Measurements from ENCODE around the gene ZNF574. TPM values are rescaled to one million over a fixed set of nuclear protein-coding genes. Genes with fewer than 3 reads are reported as not detected.

ZNF574 gene
- total RNA-seq, 2 donors from 2014 or later = 8.3 to 9.1 TPM

DNA sequence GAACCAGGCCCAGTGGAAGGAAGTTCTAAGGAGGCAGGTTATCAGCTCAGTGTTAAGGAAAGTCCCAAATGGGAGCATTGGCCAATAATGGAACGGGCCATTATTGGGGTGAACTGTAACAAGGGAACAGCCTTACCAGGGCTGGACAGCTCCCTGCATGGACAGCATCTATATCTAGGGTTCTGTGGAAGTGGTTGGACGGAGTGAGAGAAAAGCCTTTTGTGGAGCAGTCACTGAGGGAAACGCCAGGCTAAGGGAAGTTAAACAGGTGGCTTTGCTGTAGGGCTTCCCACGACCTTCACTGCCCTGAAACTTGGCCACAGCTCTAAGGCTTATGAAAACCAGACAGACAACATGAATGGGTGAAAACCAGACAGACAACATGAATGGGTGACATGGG, 39.3 kb downstream of the ZNF574 start:
- ATAC-seq (no peak), DNase-seq (no peak)
- intact Hi-C loops (cut with DNase I) = no loop called here

DNA sequence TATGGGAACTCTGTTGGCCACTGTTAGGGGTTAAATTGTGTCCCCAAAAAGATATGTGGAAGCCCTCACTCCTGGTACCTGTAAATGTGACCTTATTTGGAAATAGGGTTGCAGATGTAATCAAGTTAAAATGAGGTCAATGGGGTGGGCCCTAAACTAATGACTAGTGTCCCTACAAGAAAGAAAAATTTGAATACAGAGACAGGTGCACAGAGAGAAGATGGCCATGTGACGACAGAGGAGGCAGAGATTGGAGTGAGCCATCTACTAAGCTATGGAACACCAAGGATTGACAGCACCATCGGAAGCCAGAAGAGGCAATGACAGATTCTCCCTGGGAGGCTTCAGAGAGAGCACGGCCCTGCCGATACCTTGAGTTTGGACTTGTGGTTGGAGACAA, 39.7 kb downstream of the ZNF574 start:
- DNase-seq = no peak
- intact Hi-C loops (cut with DNase I) = no loop called here
- ATAC-seq = no peak

DNA sequence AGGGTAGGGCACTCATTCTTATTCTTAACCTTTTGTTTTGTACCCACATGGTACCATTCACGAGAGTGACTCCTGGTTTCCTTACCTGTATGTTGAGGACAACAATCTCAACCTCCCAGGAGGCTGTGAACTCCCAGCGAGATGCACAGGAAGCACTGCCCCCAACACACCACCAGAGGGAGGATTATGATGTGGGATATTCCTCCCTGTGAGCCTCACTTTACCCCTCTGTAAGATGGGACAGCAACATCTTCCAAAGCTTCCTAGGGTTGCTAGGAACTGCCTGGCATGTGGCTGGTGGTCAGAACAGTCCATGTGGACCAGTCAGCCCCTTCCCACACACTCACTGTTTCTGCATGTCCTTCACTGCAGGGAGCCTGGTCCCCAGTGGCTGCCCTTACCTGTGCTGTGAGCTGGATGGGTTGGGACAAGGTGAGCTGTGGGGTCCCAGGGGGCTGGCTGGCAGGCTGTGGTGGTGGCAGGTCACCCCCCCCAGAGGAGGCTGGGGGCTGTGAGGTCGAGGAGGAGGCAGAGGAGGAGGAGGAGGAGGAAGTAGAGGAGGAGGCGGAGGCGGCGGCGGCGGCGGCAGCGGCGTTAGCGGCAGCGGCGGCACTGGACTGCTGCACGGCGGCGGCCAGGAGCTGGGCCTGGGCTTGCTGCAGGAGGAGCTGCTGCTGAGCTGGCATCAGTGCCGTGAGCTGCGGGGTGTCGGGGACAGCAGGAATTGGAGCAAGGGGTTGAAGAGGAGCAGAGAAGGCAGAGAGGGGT, 40.5 kb downstream of the ZNF574 start:
- ATAC-seq = no peak
- DNase-seq = no peak
- intact Hi-C loops (cut with DNase I) = no loop called here

DNA sequence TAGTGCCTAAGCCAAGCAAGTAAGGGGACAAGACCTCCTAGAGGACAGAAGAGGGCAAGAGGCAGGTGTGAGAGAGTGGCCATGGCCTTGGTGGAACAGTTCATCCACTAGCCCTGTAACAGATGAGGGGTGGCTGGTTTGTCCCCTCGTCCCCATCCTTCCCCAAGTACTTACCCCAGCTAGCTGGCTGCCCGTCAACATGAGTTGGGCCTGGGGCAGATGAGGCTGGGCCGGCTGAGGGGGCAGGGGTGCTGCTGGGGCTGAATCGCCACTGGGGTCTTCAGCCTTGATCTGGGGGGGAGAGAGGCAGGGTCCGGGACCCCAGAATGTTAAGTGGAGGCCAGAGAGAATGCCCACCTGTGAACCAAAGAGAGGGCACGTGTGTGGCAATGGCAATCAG, 41.1 kb downstream of the ZNF574 start:
- DNase-seq (no peak), ATAC-seq (no peak)
- intact Hi-C loops (cut with DNase I) = no loop called here

DNA sequence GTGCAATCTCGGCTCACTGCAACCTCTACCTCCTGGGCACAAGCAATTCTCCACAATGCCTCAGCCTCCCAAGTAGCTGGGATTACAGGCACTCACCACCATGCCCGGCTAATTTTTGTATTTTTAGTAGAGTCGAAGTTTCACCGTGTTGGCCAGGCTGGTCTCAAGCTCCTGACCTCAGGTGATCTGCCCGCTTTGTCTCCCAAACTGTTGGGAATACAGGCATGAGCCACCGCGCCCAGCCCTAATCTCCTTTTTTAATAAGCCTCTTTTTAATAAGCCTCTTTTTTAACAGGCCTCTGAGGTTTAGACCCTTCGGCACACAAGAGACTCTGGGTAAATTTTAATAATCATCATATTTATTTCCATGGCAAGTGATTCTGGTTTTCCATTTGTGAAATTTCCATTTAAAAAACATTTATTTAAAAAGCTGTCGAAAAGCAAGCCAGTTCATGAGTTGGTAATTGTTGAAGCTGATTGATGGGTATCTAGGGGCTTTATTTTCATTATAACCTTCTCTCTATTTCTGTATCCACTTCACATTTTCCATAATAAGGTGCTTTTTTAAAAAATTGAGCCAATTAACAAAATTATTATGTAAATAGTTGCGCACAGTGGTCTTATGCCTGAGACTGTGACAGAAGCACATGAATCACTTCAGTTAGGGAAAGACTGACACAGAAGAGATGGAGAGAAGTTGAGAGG, 44.5 kb downstream of the ZNF574 start:
- intact Hi-C loops (cut with DNase I) = no loop called here
- ATAC-seq = no peak
- DNase-seq = no peak

DNA sequence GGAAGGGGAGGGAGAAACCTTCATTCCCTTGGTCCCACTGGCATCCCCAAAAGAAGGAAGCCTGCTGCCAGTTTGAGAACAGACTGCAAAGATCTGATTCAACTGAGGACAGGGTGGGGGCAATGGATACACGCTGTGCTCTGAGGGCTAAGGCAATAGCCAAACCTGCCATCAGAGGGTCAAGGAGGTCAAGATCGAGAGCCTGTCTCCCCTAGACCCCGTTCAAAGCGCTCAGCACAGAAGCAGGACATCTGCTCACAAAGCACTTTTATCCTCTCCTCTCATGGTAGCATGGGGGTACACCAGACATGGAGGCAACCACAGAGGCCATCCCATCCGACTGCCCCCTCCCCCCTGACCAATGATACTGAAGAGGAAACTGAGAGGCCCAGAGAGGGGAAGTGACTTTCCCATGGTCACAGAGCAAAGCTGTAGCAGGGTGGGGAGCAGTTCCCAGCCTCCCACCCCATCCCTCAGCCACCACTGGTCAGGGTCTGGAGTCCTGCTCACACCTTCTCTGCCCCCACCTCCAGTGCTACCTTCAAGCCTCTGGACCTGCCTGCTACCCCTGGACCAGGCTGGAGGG, 45.2 kb downstream of the ZNF574 start:
- intact Hi-C loops (cut with DNase I) = no loop called here
- ATAC-seq = peak; percentile 10 to 30
- DNase-seq = no peak

DNA sequence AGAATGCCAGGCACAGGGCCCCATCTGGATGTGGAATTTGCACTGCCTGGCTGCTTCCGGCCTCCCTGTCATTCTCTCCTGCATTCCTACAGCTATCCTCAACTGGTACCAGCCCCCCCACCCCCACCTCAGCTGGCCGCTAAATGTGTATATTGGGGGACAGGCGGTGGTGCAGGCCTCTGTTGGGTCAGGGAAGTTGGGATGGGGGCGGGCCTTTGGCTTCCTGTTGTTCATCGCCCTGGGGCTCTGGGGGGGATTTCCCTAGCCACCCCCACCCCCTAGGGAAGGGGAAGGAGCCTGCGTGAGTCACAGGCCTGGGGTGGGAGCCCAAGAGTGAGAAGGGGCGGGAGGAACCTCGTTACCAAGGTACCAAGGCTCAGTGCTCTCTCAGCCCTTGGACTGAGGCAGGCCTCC, 45.7 kb downstream of the ZNF574 start:
- intact Hi-C loops (cut with DNase I) = no loop called here
- peak; percentile 59 to 79 for ATAC-seq

DNA sequence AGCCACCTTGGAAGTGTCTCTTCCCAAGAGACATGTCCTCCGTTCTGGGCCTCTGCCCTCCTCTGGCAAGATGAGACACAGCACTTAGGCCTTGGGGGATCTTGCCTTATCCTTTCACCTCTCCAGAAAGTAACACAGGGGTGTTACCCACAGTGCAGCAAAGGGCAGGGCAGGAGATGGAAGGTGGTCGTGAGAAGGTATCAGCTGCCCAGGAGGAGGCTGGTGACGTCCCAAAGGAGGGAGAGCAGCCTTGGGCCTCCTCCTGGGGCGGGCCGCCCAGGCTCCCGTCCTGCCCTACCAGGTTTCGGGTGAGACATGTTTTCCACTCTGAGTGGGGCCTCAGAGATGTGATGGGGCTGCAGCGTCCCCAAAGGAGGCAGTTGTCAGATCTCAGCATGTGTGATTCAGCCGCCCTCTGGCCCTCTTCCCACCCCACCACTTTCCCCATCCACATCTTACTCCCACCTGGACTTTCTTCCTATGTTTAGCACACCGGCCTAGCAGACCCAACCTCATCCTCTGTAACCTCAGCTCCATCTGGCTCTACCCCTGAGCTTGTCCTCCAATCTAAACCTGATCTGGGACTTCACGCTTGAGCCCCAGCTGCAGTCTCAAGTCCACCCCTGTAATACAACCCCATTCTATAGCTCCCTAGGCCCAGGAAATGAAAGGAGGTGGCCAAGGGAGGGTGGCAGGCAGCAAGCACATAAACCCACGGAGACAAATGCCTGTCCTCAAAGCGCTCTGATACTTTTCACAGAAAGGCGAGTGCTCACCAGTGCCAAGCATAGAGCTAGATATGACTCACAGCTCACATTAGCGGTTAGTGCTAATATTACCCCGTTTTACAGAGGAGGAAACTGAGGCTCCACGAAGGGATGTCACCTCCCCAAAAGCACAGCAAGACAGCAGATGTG, 47.0 kb downstream of the ZNF574 start:
- intact Hi-C loops (cut with DNase I) = no loop called here
- DNase-seq (no peak), ATAC-seq (no peak)

More for the DNA sequence above, 45.7 kb downstream of the ZNF574 start:
- peak; percentile 58 for DNase-seq

DNA sequence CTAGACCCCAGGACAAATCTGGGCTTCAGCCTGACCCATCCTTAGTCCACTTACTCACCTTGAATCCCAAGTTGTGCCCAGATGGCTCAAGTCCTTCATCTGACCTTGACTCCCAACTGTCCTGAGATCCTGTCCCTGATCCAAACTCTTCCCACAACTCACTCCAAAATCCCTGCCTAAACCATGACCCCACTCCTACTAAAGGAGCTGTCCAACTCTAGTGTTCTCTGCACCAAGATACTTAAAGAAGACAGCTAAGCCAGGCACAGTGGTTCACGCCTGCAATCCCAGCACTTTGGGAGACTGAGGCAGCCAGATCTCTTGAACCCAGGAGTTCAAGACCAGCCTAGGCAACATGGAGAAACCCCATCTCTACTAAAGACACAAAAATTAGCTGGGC, 47.8 kb downstream of the ZNF574 start:
- intact Hi-C loops (cut with DNase I) = no loop called here
- no peak for ATAC-seq

DNA sequence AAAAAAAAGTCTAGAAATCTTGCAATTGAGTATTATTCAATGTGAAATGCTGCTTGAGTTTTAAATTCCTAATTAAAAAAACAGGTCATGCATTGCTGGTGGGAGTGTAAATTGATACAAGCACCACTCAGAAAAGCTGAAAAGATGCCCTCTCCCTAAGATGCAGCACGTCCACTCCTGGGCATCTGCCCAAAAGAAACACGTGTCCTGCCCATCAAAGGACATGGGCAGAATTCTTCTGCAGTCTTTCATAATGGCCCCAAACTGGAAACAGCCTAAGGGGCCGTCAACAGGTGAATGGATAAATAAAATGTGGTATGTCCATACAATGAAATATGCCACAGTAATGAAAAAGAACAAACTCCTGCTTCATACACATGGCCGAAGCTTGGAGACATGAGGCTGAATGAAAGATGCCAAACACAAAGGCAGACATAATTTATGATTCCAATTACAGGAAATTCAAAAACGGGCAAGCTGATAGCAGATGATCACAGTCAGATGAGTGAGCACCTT, 48.5 kb downstream of the ZNF574 start:
- intact Hi-C loops (cut with DNase I) = no loop called here
- ATAC-seq = no peak
- no peak for DNase-seq

More for the DNA sequence above, 47.8 kb downstream of the ZNF574 start:
- DNase-seq = no peak

DNA sequence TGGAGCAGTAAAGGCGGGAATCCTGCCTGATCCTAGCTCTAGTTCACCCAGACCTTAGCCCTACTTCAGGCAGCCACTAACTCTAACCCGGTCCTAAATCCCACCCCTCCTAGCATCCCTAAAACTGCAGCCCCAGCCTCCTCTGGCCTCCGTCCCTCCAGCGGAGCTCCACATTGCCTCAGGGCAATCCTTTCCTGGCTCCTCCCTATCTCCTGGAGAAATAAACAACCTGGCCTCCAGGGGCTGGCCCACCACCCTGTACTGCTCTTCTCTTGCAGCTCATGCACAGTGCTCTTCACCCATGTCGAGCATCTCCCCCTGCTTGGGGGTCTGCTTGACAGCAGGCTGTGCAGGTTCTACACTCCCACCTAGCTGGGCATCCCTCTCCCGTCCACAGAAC, 49.6 kb downstream of the ZNF574 start:
- ATAC-seq = no peak
- intact Hi-C loops (cut with DNase I) = no loop called here
- DNase-seq = no peak

DNA sequence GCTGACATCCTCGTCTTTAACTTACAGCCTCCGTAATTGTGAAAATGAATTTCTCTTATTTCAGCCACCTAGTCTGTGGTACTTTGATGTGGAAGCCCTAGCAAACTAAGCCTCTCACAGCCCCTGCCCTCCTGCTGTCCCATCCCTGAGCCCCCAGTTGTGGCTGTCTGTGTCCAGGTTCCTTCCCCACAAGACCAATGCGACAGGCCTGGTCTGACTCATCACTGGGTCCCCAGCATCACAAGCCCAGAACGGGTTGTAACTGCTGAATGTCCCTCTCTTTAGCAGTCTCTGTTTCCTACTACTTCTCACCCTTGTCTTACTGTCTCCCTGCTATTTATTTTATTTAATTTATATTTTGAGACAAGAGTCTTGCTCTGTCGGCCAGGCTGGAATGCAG, 50.6 kb downstream of the ZNF574 start:
- DNase-seq = no peak
- intact Hi-C loops (cut with DNase I) = no loop called here

DNA sequence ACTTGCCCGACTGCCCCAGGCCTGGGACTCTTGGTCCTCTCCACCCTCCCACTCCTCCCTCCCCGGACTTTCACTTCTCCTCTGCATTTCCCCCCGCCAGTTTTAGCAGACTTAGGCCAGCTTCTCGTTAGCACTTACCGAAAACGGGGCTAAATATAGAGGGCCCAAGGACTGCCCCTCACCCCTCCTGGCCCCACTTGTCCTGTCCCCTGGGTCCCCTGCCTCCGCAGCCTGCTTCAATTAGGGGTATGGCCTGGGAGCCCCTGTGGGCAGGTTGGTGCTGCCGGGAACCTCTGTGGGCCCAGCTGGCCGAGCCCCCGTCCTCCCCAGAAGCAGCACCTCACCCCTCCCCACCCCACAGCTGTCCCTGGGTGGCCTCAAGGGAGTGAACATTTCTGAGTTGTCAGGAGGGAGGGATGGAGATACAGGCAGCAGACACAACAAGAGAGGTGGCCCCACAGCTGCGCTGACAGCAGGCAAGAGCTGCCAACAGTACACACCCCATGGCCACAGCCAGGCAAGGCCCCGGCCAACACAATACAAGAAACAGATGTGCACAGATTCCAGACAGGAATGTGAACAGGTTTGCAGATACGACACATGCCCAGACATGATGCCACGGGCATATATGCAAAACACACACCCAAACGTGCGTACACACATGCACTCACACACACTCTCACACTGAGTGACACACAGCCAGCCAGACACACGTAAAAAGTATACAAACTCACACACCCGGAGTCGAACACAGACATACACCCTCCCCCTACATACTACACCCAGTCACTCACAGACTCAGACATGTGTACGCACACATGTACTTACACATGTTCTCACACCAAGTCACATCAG, 53.7 kb downstream of the ZNF574 start:
- ATAC-seq (peak in 1 of 2 donors; percentile 46), DNase-seq (no peak)
- intact Hi-C loops (cut with DNase I) = loop anchor here in 1 of 2 donors (5.0 to 10.0 kb wide), 2 partner anchors 53 to 185 kb away; partner anchors contain the start of gene TMEM145

More for the DNA sequence above, 50.6 kb downstream of the ZNF574 start:
- ATAC-seq = no peak

DNA sequence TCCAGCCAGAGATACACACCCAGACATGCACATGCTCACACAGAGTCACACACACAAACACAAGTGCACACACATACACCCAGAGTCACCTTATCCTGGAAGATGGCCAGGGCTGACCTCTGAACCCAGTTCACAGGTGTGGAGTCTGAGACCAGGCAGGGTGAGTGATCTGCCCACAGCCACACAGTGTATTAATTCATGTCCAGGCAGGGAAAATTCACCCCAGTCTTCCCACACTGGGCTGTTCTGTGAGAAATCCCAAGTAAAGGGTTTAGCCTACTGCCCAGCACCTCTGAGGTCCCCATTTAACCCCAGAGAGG, 54.2 kb downstream of the ZNF574 start:
- ATAC-seq (no peak), DNase-seq (no peak)
- intact Hi-C loops (cut with DNase I) = loop anchor here in 1 of 2 donors (5.0 to 10.0 kb wide), 2 partner anchors 52 to 185 kb away; partner anchors contain the start of gene TMEM145

Measured in left cardiac atrium (tissue), 4 donors.